ENCODE measurements around the gene SMNDC1. TPM values are rescaled to one million over a fixed set of nuclear protein-coding genes. Genes with fewer than 3 reads are reported as not detected.

Gene SMNDC1
- total RNA-seq, 1 experiment from 2014 or later: 57.8 TPM

DNA sequence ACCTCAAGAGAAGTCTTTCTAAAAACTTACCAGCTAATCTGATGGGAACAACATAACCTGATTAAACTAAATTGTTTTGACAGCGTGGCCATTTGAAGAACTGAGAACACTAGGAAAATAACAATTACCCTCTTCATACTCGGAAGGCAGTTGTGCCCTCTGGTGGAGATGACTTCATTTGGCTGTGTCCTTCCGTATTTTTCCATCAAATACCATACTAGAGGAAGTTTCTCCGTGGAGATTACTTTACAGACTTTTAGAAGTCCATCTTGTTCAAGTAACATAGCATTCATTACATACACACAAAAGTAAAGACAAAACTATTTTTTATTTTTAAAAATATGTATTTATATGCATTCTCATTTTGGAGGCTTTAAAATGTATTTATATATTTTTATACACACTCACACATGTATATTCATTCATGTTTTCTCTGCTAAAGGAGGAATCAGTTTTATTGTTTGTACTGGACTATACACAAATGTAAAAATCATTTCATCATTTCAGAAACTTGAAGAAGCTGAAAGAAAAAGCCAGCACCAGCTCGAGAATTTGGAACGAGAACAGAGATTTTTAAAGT, 25.2 kb downstream of the SMNDC1 start:
- H3K36me3 ChIP-seq (ENCODE audit: insufficient read depth, low read length, poor library complexity, severe bottlenecking): no peaks in the 10 kb centered on the region
- peak; percentile 78 for DNase-seq (ENCODE audit: low spot score)
- no peaks in the 10 kb centered on the region for H3K27me3 ChIP-seq (replicated peaks; ENCODE audit: insufficient read depth, low read depth, low read length, poor library complexity)
- H3K4me3 ChIP-seq (ENCODE audit: low read depth, low read length, poor library complexity, severe bottlenecking): no peak overlapping the region
- intact Hi-C loops (cut with micrococcal nuclease; ENCODE audit: unreplicated experiment): loop anchor here (1.0 to 10.0 kb wide), 5 partner anchors 52 to 395 kb away; no protein-coding TSS in a partner anchor
- BruUV-seq (replicated peaks): no TSS peak
- H3K4me1 ChIP-seq (ENCODE audit: insufficient read depth, low read length, poor library complexity, severe bottlenecking): peaks cover 8% of the 10 kb centered on the region
- H3K9me3 ChIP-seq (ENCODE audit: low read depth, low read length, poor library complexity, severe bottlenecking): no peaks in the 10 kb centered on the region
- ChIA-PET CTCF (no interaction called here), POLR2A (ENCODE audit: low non-redundant PET) (no interaction called here)
- TF ChIP-seq, protein P1, sequence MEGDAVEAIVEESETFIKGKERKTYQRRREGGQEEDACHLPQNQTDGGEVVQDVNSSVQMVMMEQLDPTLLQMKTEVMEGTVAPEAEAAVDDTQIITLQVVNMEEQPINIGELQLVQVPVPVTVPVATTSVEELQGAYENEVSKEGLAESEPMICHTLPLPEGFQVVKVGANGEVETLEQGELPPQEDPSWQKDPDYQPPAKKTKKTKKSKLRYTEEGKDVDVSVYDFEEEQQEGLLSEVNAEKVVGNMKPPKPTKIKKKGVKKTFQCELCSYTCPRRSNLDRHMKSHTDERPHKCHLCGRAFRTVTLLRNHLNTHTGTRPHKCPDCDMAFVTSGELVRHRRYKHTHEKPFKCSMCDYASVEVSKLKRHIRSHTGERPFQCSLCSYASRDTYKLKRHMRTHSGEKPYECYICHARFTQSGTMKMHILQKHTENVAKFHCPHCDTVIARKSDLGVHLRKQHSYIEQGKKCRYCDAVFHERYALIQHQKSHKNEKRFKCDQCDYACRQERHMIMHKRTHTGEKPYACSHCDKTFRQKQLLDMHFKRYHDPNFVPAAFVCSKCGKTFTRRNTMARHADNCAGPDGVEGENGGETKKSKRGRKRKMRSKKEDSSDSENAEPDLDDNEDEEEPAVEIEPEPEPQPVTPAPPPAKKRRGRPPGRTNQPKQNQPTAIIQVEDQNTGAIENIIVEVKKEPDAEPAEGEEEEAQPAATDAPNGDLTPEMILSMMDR (conservative IDR thresholded peaks at IDR 0.05; ENCODE audit: low read depth, low read length): peak; percentile 83
- no peak for TF ChIP-seq EZH2 (IDR thresholded peaks at IDR 0.05; ENCODE audit: borderline replicate concordance, low read depth, low read length, poor library complexity, severe bottlenecking)
- H3K27ac ChIP-seq (ENCODE audit: low read depth, low read length, poor library complexity, severe bottlenecking): no peak overlapping the region

DNA sequence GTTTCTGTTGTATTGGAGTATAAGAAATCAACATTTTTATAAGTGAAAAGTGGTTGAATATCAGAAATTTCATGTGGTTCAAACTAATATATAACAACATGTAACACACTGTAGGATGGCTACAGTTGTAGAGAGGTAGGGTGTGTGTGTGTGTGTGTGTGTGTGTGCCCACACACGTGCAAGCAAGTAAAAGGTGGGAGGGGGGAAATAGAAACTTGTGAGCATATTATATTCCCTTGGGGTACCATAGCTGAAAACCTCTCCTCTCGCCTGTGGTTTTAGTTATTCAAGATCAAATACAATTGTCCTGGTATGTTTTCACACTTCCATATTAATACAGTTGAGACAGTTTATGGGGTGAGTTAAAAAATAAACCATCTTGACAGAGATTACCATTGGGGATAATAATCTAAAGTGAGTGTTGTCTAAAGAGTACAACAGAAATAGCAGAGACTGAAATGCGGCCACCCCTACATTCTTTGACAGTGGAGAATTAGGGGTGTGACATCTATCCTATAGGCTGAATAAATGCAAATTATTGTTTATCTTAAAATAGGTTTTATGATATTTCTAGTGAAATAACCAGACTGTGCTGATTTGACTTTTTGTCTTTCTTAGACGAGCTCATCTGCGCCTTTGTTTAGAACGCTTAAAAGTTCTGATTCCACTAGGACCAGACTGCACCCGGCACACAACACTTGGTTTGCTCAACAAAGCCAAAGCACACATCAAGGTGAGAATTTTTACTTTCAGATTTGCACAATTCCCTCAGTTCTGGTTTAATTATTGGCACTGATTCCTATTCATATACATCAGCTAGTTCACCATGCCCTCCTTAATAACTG, 25.9 kb downstream of the SMNDC1 start:
- Histone ChIP-seq H3K27me3 (replicated peaks; ENCODE audit: insufficient read depth, low read depth, low read length, poor library complexity) (no peaks in the 10 kb centered on the region), H3K9me3 (ENCODE audit: low read depth, low read length, poor library complexity, severe bottlenecking) (no peaks in the 10 kb centered on the region), H3K36me3 (ENCODE audit: insufficient read depth, low read length, poor library complexity, severe bottlenecking) (no peaks in the 10 kb centered on the region), H3K4me3 (ENCODE audit: low read depth, low read length, poor library complexity, severe bottlenecking) (no peak overlapping the region), H3K27ac (ENCODE audit: low read depth, low read length, poor library complexity, severe bottlenecking) (no peak overlapping the region), H3K4me1 (ENCODE audit: insufficient read depth, low read length, poor library complexity, severe bottlenecking) (peaks cover 15% of the 10 kb centered on the region)
- POLR2A ChIA-PET (ENCODE audit: low non-redundant PET): no interaction called here
- no peak for DNase-seq (ENCODE audit: low spot score)
- BruUV-seq (replicated peaks): no TSS peak
- intact Hi-C loops (cut with micrococcal nuclease; ENCODE audit: unreplicated experiment): loop anchor here (1.0 to 10.0 kb wide), 5 partner anchors 51 to 394 kb away; no protein-coding TSS in a partner anchor
- CTCF ChIA-PET: interaction anchor here (1.0 kb wide), 1 partner anchor 141 kb away, joined by 3 read pairs; no protein-coding TSS in a partner anchor
- TF ChIP-seq EZH2 (IDR thresholded peaks at IDR 0.05; ENCODE audit: borderline replicate concordance, low read depth, low read length, poor library complexity, severe bottlenecking): no peak
- TF ChIP-seq, protein P1 (conservative IDR thresholded peaks at IDR 0.05; ENCODE audit: low read depth, low read length): no peak

DNA sequence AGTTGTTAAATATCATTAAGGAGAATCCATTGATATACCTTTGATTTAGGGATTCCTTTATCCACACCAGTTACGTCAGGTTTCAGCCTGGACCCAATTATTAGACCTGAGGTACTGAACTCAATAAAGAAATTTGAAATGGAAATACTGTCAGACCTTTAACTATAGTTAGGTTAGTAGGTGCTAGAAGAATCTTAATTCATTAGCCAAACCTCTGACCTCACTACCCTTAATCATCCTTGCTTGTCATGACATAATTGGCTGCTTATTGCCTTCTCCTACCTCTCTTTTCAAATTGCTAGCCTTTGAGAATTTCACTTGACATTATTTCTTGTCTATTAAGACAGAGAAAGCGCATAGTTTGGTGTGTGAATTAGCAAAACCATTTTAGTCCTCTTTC, 27.1 kb downstream of the SMNDC1 start:
- H3K36me3 ChIP-seq (ENCODE audit: insufficient read depth, low read length, poor library complexity, severe bottlenecking): no peaks in the 10 kb centered on the region
- intact Hi-C loops (cut with micrococcal nuclease; ENCODE audit: unreplicated experiment): loop anchor here (5.0 to 10.0 kb wide), 2 partner anchors 50 to 303 kb away; no protein-coding TSS in a partner anchor
- no TSS peak for BruUV-seq (replicated peaks)
- no peak overlapping the region for H3K27ac ChIP-seq (ENCODE audit: low read depth, low read length, poor library complexity, severe bottlenecking)
- H3K27me3 ChIP-seq (replicated peaks; ENCODE audit: insufficient read depth, low read depth, low read length, poor library complexity): no peaks in the 10 kb centered on the region
- ChIA-PET POLR2A (ENCODE audit: low non-redundant PET) (no interaction called here), CTCF (no interaction called here)
- no peaks in the 10 kb centered on the region for H3K9me3 ChIP-seq (ENCODE audit: low read depth, low read length, poor library complexity, severe bottlenecking)
- TF ChIP-seq, protein P1 (conservative IDR thresholded peaks at IDR 0.05; ENCODE audit: low read depth, low read length): no peak
- H3K4me3 ChIP-seq (ENCODE audit: low read depth, low read length, poor library complexity, severe bottlenecking): no peak overlapping the region
- DNase-seq (ENCODE audit: low spot score): no peak
- H3K4me1 ChIP-seq (ENCODE audit: insufficient read depth, low read length, poor library complexity, severe bottlenecking): peaks cover 22% of the 10 kb centered on the region

Data from A673 (cell line).